SK-N-SH (cell line): Measurements from ENCODE around the gene EPHA6. TPM values are rescaled to one million over a fixed set of nuclear protein-coding genes. Genes with fewer than 3 reads are reported as not detected.

Experiments used
- CTCF ChIA-PET: fragments of 300-600, 350-600 bp; formaldehyde crosslinking; extraction: SDS; loops from one replicate; lab custom pipeline; 2021; lab: Yijun Ruan, JAX
- POLR2A ChIA-PET: fragments of 350-600 bp; sonication (Branson Sonifier 250); formaldehyde crosslinking; extraction: SDS; loops from one replicate; lab custom pipeline; 2020; ENCODE audit warnings: antibody characterized with exemption, inconsistent platforms; lab: Yijun Ruan, JAX
- DNase-seq: peaks from one replicate; pipeline ENCODE4 v3.0.0; 2012
- H2AFZ ChIP-seq: fragments of 200-600 bp; sonication (generic); 2 replicates; pipeline ENCODE4 v1.8.1; 2016; ENCODE audit warnings: antibody characterized with exemption, mild to moderate bottlenecking, low read depth
- H3F3A ChIP-seq: fragments of 200-600 bp; sonication (generic); replicated peaks from 2 replicates; pipeline ENCODE3; 2016; ENCODE audit warnings: antibody characterized with exemption, mild to moderate bottlenecking; ENCODE audit not compliant: insufficient read depth
- H3K27ac ChIP-seq, 2 experiments: fragments of 200-500 bp in 1 of 2; fragments of 200-600 bp in 1 of 2; sonication (Bioruptor generic) in 1 of 2; sonication (generic), shearing (Covaris generic) in 1 of 2; 2 replicates each; pipeline versions ENCODE4 v1.5.1 to v1.6.1; 2014 to 2016; ENCODE audit warnings: low read depth in 2 of 2, inconsistent platforms in 1 of 2, low read length in 1 of 2, mild to moderate bottlenecking in 1 of 2, mixed read lengths in 1 of 2
- H3K27me3 ChIP-seq: fragments of 200-600 bp; sonication (generic), shearing (Covaris generic); 2 replicates; pipeline ENCODE4 v1.6.1; 2016; ENCODE audit warnings: mixed run types; ENCODE audit not compliant: insufficient read depth
- H3K36me3 ChIP-seq, 2 experiments: fragments of 200-500 bp in 1 of 2; fragments of 200-600 bp in 1 of 2; sonication (Bioruptor generic) in 1 of 2; sonication (generic) in 1 of 2; replicated peaks in 1 of 2; 2 replicates each; pipeline versions ENCODE3 to v1.5.1; 2014 to 2016; ENCODE audit warnings: low read length in 1 of 2, mild to moderate bottlenecking in 1 of 2; ENCODE audit not compliant: insufficient read depth in 2 of 2, control insufficient read depth in 1 of 2
- H3K4me1 ChIP-seq, 2 experiments: fragments of 200-500 bp in 1 of 2; fragments of 200-600 bp in 1 of 2; sonication (Bioruptor generic) in 1 of 2; sonication (generic), shearing (Covaris generic) in 1 of 2; 2 replicates each; pipeline versions ENCODE4 v1.5.1 to v1.6.1; 2014 to 2016; ENCODE audit warnings: low read depth in 1 of 2, low read length in 1 of 2, mixed run types in 1 of 2; ENCODE audit not compliant: insufficient read depth in 2 of 2, control insufficient read depth in 1 of 2
- H3K4me2 ChIP-seq: fragments of 200-600 bp; sonication (generic), shearing (Covaris generic); 2 replicates; pipeline ENCODE4 v1.6.1; 2017; ENCODE audit warnings: mixed run types
- H3K4me3 ChIP-seq, 2 experiments: fragments of 200-500 bp in 1 of 2; fragments of 200-600 bp in 1 of 2; sonication (Bioruptor generic) in 1 of 2; sonication (generic), shearing (Covaris generic) in 1 of 2; 2 replicates each; pipeline versions ENCODE4 v1.5.1 to v1.8.1; 2014 to 2016; ENCODE audit warnings: low read depth in 2 of 2, inconsistent platforms in 1 of 2, low read length in 1 of 2, mild to moderate bottlenecking in 1 of 2, mixed read lengths in 1 of 2, moderate library complexity in 1 of 2
- H3K79me2 ChIP-seq: fragments of 200-600 bp; sonication (generic); 2 replicates; pipeline ENCODE4 v1.8.1; 2017; ENCODE audit warnings: mild to moderate bottlenecking; ENCODE audit not compliant: insufficient read depth
- H3K9ac ChIP-seq: fragments of 200-600 bp; sonication (generic); 2 replicates; pipeline ENCODE4 v1.6.1; 2017; ENCODE audit warnings: mixed run types
- H3K9me2 ChIP-seq: fragments of 200-600 bp; sonication (generic); 2 replicates; pipeline ENCODE4 v1.6.1; 2017; ENCODE audit warnings: mixed run types
- H3K9me3 ChIP-seq: fragments of 200-600 bp; sonication (generic); 2 replicates; pipeline ENCODE4 v1.6.1; 2017; ENCODE audit warnings: mixed run types, mild to moderate bottlenecking, moderate library complexity
- H4K20me1 ChIP-seq: fragments of 200-600 bp; sonication (generic); 2 replicates; pipeline ENCODE4 v1.6.1; 2017; ENCODE audit warnings: mild to moderate bottlenecking, mixed run types; ENCODE audit not compliant: insufficient read depth
- EP300 ChIP-seq, 2 experiments: IDR thresholded peaks; 2 replicates each; pipeline versions ENCODE4 v1.4.0 to v1.6.1; 2012; ENCODE audit warnings: borderline replicate concordance in 1 of 2, low read depth in 1 of 2, low read length in 1 of 2
- EZH2phosphoT487 ChIP-seq: fragments of 200-600 bp; sonication (generic); IDR thresholded peaks from 2 replicates; pipeline ENCODE4 v1.6.1; 2017; ENCODE audit warnings: low read depth, mixed run types, mild to moderate bottlenecking, antibody characterized with exemption, moderate library complexity, borderline replicate concordance
- GABPA ChIP-seq: IDR thresholded peaks from 2 replicates; pipeline ENCODE4 v1.4.0; 2012; ENCODE audit warnings: low read depth, mild to moderate bottlenecking
- GATA2 ChIP-seq: sonication (generic); formaldehyde crosslinking; IDR thresholded peaks from 2 replicates; pipeline ENCODE4 v1.5.0; 2020; ENCODE audit warnings: mild to moderate bottlenecking, missing genetic modification reagents
- JUND ChIP-seq: IDR thresholded peaks from 2 replicates; pipeline ENCODE4 v1.4.0; 2012
- MEF2A ChIP-seq: IDR thresholded peaks from 2 replicates; pipeline ENCODE4 v1.4.0; 2012; ENCODE audit warnings: low read depth, borderline replicate concordance
- MXI1 ChIP-seq: IDR thresholded peaks from 2 replicates; pipeline ENCODE4 v1.6.1; 2012; ENCODE audit warnings: mild to moderate bottlenecking, low read depth, low read length, improper control_type of control experiment
- NRF1 ChIP-seq: IDR thresholded peaks from 2 replicates; pipeline ENCODE4 v1.6.1; 2012; ENCODE audit warnings: low read depth, mild to moderate bottlenecking, low read length
- POLR2AphosphoS5 ChIP-seq: IDR thresholded peaks from 2 replicates; pipeline ENCODE4 v1.6.1; 2012; ENCODE audit warnings: low read depth, low read length
- RAD21 ChIP-seq: IDR thresholded peaks from 2 replicates; pipeline ENCODE4 v1.6.1; 2012; ENCODE audit warnings: mild to moderate bottlenecking, low read length
- RCOR1 ChIP-seq: fragments of 150-350 bp; IDR thresholded peaks from 2 replicates; pipeline ENCODE4 v1.6.1; 2017; ENCODE audit warnings: antibody characterized with exemption, low read length
- RFX5 ChIP-seq: IDR thresholded peaks from 2 replicates; pipeline ENCODE4 v1.6.1; 2012; ENCODE audit warnings: mild to moderate bottlenecking, improper control_type of control experiment, low read length
- SIN3A ChIP-seq: IDR thresholded peaks from 2 replicates; pipeline ENCODE4 v1.6.1; 2012; ENCODE audit warnings: low read depth, mild to moderate bottlenecking, low read length, moderate library complexity, borderline replicate concordance
- SMC3 ChIP-seq: IDR thresholded peaks from 2 replicates; pipeline ENCODE4 v1.6.1; 2012; ENCODE audit warnings: low read depth, low read length, improper control_type of control experiment
- WGBS: methylation state at CpG from one replicate; pipeline ENCODE4 v1.1.6; 2017; ENCODE audit warnings: low lambda C conversion rate; 5-methylcytosine and 5-hydroxymethylcytosine counted together
- polyA plus RNA-seq, 3 experiments: library from polyadenylated mRNA; depleted of rRNA; stranded (reverse); fragments of >200 nt; gene quantifications; 2 replicates each; pipeline ENCODE4 v1.2.3, GENCODE V29; 2012
- TF ChIP-seq, protein P1 (sequence below): fragments of 150-350 bp; IDR thresholded peaks from 2 replicates; pipeline ENCODE4 v1.6.1; 2016; ENCODE audit warnings: mild to moderate bottlenecking, low read depth, low read length
- TF ChIP-seq, protein P2 (sequence below): IDR thresholded peaks from 2 replicates; pipeline ENCODE4 v1.4.0; 2012; ENCODE audit warnings: low read depth
- TF ChIP-seq, protein P3 (sequence below): IDR thresholded peaks from 2 replicates; pipeline ENCODE4 v1.4.0; 2012; ENCODE audit warnings: low read depth, borderline replicate concordance
- TF ChIP-seq, protein P4 (sequence below): IDR thresholded peaks from 2 replicates; pipeline ENCODE4; 2012
- TF ChIP-seq, protein P5 (sequence below): fragments of 200-600 bp; sonication (generic); IDR thresholded peaks from 2 replicates; pipeline ENCODE4 v1.6.1; 2017; ENCODE audit warnings: antibody characterized with exemption, mild to moderate bottlenecking, moderate library complexity
- TF ChIP-seq, protein P6 (sequence below): IDR thresholded peaks from 2 replicates; pipeline ENCODE4 v1.6.1; 2012; ENCODE audit warnings: mild to moderate bottlenecking, low read depth, low read length, moderate library complexity

The EPHA6 gene
- polyA plus RNA-seq, 1 of the 3 experiments (the other 2 are of a cell fraction): not detected

DNA sequence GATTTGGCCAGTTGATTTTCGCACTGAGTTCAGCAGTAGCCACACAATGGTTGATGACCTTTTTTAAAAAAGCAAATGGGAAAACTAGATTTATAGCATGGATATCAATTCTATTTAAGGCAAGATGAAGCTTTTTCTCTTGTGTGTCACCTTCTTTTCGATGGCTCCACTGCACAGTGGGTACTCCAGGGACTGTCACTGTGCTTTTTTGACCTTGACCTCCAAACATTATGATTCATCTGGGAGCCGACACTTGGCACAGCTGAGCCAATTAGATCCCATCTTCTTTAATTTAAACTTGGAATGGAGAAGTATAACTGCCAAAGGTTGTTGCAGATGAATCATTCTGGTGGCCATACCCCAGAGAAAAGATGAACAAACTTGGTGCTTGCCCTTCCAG is 367.3 kb downstream of the EPHA6 start:
- Histone ChIP-seq H3K4me1 (no peaks in the 10 kb centered on the region), H3K27ac (no peak overlapping the region), H3K79me2 (no peaks in the 10 kb centered on the region), H3K9me3 (no peaks in the 10 kb centered on the region), H3K9ac (no peak overlapping the region), H3F3A (no peaks in the 10 kb centered on the region), H3K9me2 (no peaks in the 10 kb centered on the region), H3K27me3 (no peaks in the 10 kb centered on the region), H3K4me3 (no peak overlapping the region), H2AFZ (no peak overlapping the region), H3K36me3 (no peaks in the 10 kb centered on the region), H3K4me2 (no peak overlapping the region), H4K20me1 (no peaks in the 10 kb centered on the region)
- CTCF ChIA-PET: no interaction called here
- 9% methylated on average over 3 of the region's 3 CpGs for WGBS
- POLR2A ChIA-PET: no interaction called here
- TF ChIP-seq, protein P1, sequence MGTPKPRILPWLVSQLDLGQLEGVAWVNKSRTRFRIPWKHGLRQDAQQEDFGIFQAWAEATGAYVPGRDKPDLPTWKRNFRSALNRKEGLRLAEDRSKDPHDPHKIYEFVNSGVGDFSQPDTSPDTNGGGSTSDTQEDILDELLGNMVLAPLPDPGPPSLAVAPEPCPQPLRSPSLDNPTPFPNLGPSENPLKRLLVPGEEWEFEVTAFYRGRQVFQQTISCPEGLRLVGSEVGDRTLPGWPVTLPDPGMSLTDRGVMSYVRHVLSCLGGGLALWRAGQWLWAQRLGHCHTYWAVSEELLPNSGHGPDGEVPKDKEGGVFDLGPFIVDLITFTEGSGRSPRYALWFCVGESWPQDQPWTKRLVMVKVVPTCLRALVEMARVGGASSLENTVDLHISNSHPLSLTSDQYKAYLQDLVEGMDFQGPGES: no peak
- TF ChIP-seq POLR2AphosphoS5: no peak
- TF ChIP-seq, protein P2, sequence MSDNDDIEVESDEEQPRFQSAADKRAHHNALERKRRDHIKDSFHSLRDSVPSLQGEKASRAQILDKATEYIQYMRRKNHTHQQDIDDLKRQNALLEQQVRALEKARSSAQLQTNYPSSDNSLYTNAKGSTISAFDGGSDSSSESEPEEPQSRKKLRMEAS: no peak
- no peak for TF ChIP-seq SIN3A
- no peak for TF ChIP-seq RAD21
- TF ChIP-seq JUND: no peak
- TF ChIP-seq, protein P3, sequence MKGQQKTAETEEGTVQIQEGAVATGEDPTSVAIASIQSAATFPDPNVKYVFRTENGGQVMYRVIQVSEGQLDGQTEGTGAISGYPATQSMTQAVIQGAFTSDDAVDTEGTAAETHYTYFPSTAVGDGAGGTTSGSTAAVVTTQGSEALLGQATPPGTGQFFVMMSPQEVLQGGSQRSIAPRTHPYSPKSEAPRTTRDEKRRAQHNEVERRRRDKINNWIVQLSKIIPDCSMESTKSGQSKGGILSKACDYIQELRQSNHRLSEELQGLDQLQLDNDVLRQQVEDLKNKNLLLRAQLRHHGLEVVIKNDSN: no peak
- no peak for DNase-seq

DNA sequence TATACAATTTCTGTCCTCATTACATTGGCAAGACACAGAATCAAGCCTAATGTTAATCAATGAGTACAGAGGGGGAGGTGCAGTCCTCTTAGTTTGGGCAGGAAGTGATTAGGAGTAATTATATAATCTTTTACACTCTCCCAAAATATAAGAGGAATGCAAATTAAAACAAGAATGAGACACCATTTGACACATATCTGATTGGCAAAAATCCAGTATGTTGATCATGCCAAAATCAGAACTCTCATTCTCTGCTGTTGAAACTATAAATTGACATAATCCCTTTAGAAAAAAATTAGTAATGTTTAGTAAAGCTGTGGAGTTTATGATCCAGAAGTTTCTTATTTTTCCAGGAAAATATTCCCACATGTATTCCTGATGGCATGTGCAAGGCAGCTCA is 373.4 kb downstream of the EPHA6 start:
- no peak overlapping the region for H3K4me2 ChIP-seq
- H3K9me2 ChIP-seq: no peaks in the 10 kb centered on the region
- H3K36me3 ChIP-seq: no peaks in the 10 kb centered on the region
- H3F3A ChIP-seq: no peaks in the 10 kb centered on the region
- no peak overlapping the region for H3K4me3 ChIP-seq
- no peaks in the 10 kb centered on the region for H3K9me3 ChIP-seq
- POLR2A ChIA-PET: no interaction called here
- TF ChIP-seq GABPA: no peak
- no peak for TF ChIP-seq SMC3
- TF ChIP-seq, protein P4, sequence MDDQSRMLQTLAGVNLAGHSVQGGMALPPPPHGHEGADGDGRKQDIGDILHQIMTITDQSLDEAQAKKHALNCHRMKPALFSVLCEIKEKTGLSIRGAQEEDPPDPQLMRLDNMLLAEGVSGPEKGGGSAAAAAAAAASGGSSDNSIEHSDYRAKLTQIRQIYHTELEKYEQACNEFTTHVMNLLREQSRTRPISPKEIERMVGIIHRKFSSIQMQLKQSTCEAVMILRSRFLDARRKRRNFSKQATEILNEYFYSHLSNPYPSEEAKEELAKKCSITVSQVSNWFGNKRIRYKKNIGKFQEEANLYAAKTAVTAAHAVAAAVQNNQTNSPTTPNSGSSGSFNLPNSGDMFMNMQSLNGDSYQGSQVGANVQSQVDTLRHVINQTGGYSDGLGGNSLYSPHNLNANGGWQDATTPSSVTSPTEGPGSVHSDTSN: no peak
- no peak for TF ChIP-seq RFX5
- TF ChIP-seq MXI1: no peak
- no peak for TF ChIP-seq RAD21
- TF ChIP-seq, protein P5, sequence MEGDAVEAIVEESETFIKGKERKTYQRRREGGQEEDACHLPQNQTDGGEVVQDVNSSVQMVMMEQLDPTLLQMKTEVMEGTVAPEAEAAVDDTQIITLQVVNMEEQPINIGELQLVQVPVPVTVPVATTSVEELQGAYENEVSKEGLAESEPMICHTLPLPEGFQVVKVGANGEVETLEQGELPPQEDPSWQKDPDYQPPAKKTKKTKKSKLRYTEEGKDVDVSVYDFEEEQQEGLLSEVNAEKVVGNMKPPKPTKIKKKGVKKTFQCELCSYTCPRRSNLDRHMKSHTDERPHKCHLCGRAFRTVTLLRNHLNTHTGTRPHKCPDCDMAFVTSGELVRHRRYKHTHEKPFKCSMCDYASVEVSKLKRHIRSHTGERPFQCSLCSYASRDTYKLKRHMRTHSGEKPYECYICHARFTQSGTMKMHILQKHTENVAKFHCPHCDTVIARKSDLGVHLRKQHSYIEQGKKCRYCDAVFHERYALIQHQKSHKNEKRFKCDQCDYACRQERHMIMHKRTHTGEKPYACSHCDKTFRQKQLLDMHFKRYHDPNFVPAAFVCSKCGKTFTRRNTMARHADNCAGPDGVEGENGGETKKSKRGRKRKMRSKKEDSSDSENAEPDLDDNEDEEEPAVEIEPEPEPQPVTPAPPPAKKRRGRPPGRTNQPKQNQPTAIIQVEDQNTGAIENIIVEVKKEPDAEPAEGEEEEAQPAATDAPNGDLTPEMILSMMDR: no peak
- TF ChIP-seq EZH2phosphoT487: no peak
- TF ChIP-seq NRF1: no peak
- no peak for TF ChIP-seq GATA2 (CRISPR knock-in tag)
- no peak for TF ChIP-seq EP300 (IDR thresholded peaks at IDR 0.05; ENCODE audit: borderline replicate concordance in 1 of 2, low read depth in 1 of 2, low read length in 1 of 2)
- TF ChIP-seq, protein P6, sequence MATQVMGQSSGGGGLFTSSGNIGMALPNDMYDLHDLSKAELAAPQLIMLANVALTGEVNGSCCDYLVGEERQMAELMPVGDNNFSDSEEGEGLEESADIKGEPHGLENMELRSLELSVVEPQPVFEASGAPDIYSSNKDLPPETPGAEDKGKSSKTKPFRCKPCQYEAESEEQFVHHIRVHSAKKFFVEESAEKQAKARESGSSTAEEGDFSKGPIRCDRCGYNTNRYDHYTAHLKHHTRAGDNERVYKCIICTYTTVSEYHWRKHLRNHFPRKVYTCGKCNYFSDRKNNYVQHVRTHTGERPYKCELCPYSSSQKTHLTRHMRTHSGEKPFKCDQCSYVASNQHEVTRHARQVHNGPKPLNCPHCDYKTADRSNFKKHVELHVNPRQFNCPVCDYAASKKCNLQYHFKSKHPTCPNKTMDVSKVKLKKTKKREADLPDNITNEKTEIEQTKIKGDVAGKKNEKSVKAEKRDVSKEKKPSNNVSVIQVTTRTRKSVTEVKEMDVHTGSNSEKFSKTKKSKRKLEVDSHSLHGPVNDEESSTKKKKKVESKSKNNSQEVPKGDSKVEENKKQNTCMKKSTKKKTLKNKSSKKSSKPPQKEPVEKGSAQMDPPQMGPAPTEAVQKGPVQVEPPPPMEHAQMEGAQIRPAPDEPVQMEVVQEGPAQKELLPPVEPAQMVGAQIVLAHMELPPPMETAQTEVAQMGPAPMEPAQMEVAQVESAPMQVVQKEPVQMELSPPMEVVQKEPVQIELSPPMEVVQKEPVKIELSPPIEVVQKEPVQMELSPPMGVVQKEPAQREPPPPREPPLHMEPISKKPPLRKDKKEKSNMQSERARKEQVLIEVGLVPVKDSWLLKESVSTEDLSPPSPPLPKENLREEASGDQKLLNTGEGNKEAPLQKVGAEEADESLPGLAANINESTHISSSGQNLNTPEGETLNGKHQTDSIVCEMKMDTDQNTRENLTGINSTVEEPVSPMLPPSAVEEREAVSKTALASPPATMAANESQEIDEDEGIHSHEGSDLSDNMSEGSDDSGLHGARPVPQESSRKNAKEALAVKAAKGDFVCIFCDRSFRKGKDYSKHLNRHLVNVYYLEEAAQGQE: no peak
- no peak for TF ChIP-seq RCOR1
- no peak for TF ChIP-seq MEF2A
- TF ChIP-seq JUND: no peak
- H3K4me1 ChIP-seq: no peaks in the 10 kb centered on the region
- CTCF ChIA-PET: no interaction called here
- no peak for DNase-seq
- no peak overlapping the region for H3K27ac ChIP-seq
- no peaks in the 10 kb centered on the region for H3K79me2 ChIP-seq
- no peaks in the 10 kb centered on the region for H4K20me1 ChIP-seq
- H3K9ac ChIP-seq: no peak overlapping the region
- H3K27me3 ChIP-seq: no peaks in the 10 kb centered on the region
- H2AFZ ChIP-seq: no peak overlapping the region
